Measurements from ENCODE around the gene ELMO3. TPM values are rescaled to one million over a fixed set of nuclear protein-coding genes. Genes with fewer than 3 reads are reported as not detected.
A peak's percentile ranks its signal among the peaks of the same experiment; 100 is the strongest.

Gene ELMO3
- total RNA-seq, 1 donor from 2014 or later, result not detected

DNA sequence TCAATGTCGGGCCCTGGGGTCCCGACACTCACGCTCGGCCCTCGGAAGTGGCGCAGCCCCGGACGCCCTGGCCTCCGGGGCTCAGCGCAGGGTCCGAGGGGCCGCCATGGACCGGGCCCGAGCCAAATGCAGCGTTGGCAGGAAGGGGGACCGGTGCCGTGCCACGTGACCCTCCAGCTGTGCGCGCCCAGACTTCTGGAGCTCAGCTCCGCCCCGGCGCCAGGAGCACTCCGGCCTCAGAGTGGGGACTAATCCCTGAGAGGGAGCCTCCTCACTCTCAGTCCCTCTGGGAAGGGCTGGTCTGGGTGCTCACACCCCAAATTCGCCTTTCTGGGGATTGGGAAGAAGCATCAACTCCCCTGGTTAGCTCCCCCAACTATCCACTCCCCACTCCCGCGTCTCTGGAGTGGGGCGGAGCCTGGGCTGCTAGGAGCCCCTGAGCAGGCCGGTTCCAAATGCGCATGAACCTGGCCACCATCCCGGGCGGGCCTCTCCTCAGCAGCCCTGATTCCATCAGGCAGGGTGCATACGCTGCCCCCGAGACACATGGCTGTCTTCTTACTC is 48.0 kb upstream of the ELMO3 start, which contains the start of gene B3GNT9:
Gene B3GNT9 (minus strand): TSS at position 166 of the 564 bp plus-strand sequence. CDS start 513 bp downstream, outside the sequence.
- Mint-ChIP-seq H3K27me3 (ENCODE audit: insufficient read depth, low read depth) (peaks cover 49% of the 10 kb centered on the region), H3K27ac (no peak within 1 kb of the TSS), H3K4me3 (peak within 1 kb of the TSS; percentile 81), H3K9me3 (peaks cover 2% of the 10 kb centered on the region), H3K4me1 (peaks cover 8% of the 10 kb centered on the region), H3K36me3 (peaks cover 7% of the 10 kb centered on the region)
- DNase-seq (ENCODE audit: low spot score), result peak; percentile 86
- H4K20me1 ChIP-seq (ENCODE audit: low read depth), result peaks cover 16% of the 10 kb centered on the region
- no peaks in the 10 kb centered on the region for H3K9me3 ChIP-seq (ENCODE audit: low read depth)
- peaks cover 33% of the 10 kb centered on the region for H3F3A ChIP-seq (ENCODE audit: low read depth)
- H2AFZ ChIP-seq (replicated peaks), result peak within 1 kb of the TSS; percentile 86
- TF ChIP-seq, protein P1, sequence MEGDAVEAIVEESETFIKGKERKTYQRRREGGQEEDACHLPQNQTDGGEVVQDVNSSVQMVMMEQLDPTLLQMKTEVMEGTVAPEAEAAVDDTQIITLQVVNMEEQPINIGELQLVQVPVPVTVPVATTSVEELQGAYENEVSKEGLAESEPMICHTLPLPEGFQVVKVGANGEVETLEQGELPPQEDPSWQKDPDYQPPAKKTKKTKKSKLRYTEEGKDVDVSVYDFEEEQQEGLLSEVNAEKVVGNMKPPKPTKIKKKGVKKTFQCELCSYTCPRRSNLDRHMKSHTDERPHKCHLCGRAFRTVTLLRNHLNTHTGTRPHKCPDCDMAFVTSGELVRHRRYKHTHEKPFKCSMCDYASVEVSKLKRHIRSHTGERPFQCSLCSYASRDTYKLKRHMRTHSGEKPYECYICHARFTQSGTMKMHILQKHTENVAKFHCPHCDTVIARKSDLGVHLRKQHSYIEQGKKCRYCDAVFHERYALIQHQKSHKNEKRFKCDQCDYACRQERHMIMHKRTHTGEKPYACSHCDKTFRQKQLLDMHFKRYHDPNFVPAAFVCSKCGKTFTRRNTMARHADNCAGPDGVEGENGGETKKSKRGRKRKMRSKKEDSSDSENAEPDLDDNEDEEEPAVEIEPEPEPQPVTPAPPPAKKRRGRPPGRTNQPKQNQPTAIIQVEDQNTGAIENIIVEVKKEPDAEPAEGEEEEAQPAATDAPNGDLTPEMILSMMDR (IDR thresholded peaks at IDR 0.05), result no peak
- TF ChIP-seq EZH2 (IDR thresholded peaks at IDR 0.05) (peak; percentile 49), EZH2phosphoT487 (IDR thresholded peaks at IDR 0.05) (peak; percentile 13)
- H3K4me2 ChIP-seq, result peak within 1 kb of the TSS; percentile 75
- H3K9ac ChIP-seq, result no peak within 1 kb of the TSS
- peaks cover 68% of the 10 kb centered on the region for H3K27me3 ChIP-seq
- H3K4me3 ChIP-seq, result peak within 1 kb of the TSS; percentile 52
- no peaks in the 10 kb centered on the region for H3K79me2 ChIP-seq (ENCODE audit: low read depth)
- H3K36me3 ChIP-seq, result no peaks in the 10 kb centered on the region
- H3K27ac ChIP-seq, result no peak within 1 kb of the TSS
- peaks cover 6% of the 10 kb centered on the region for H3K4me1 ChIP-seq

DNA sequence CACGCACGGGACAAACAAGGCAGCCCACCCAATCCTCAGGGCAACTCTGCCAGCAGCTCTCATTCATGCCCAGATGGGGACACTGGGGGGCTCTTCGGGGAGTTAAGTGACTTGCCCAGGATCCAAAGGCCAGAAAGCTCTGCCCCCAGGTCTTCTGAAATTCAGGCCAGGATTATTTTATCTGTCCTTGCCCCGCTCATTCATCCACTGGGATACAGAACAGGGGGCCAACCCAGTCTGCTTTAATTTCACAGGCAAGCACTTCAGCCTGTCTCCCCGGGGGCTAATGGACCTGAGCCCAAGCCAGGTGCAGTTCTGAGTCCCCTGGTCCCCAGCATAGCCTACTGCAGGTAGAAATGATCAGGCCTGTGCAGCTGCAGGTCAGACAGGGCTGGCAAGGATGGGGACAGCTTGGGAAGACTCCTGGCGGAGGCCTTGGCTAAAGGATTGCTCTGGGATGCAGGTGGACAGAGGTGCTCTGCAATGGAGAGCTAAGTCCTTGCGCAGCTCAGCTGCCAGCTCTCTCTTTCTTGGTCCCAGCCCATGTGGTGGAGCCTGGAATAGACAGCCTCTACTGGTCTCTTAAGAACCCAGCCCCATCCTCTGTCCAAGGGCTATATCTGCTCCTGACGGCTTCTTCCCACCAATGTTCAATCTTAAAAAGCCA is 47.4 kb upstream of the ELMO3 start:
- Mint-ChIP-seq H3K9me3 (peaks cover 2% of the 10 kb centered on the region), H3K4me1 (peaks cover 12% of the 10 kb centered on the region), H3K27me3 (ENCODE audit: insufficient read depth, low read depth) (peaks cover 55% of the 10 kb centered on the region), H3K36me3 (peaks cover 7% of the 10 kb centered on the region), H3K27ac (no peak overlapping the region), H3K4me3 (peak overlapping the region; percentile 81)
- Histone ChIP-seq H2AFZ (replicated peaks) (peak overlapping the region; percentile 86), H3K4me2 (peak overlapping the region; percentile 75), H3K36me3 (no peaks in the 10 kb centered on the region), H3K4me1 (peaks cover 6% of the 10 kb centered on the region), H3K27me3 (peaks cover 75% of the 10 kb centered on the region), H3K4me3 (no peak overlapping the region), H4K20me1 (ENCODE audit: low read depth) (peaks cover 18% of the 10 kb centered on the region), H3K79me2 (ENCODE audit: low read depth) (no peaks in the 10 kb centered on the region), H3K9me3 (ENCODE audit: low read depth) (no peaks in the 10 kb centered on the region), H3K9ac (no peak overlapping the region), H3K27ac (no peak overlapping the region), H3F3A (ENCODE audit: low read depth) (peaks cover 33% of the 10 kb centered on the region)
- TF ChIP-seq EZH2phosphoT487 (IDR thresholded peaks at IDR 0.05), result no peak
- TF ChIP-seq, protein P1 (IDR thresholded peaks at IDR 0.05), result no peak
- DNase-seq (ENCODE audit: low spot score), result peak; percentile 13

DNA sequence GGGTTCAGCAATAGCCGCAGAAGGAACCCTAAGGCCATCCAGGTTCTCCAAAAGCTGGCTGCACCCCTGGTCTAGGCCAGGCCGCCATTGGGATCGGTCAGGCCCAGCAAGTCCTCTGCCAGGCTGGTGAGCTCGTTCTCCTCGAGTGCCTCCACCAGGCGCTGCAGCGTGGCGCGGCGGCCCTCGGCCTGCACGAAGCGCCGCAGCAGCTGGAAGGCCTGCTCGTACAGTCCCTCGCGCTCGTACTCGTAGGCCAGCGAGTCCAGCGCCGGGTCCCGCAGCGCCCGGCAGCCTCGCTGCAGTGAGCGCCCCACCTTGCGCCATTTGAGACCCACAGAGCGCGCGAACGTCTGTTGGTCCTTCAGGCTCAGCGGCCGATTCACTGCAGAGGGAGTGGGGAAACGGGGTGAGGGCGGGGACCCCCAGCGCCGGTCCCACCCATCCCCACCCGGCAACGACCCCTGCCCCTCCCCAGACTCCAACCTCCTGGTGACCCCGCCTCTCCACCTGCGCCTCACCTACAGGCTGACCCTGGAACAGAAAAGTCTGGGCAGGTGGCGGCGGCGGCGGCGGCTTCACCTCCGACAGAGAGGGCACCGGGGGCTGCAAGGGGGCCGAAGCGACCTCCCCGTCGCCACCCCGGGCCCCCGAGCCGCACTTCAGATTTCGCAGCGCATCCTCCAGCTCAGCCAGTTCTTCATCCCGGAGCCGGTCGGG is 44.2 kb upstream of the ELMO3 start:
- Histone ChIP-seq H3K4me1 (peaks cover 6% of the 10 kb centered on the region), H3K79me2 (ENCODE audit: low read depth) (no peaks in the 10 kb centered on the region), H3K27ac (no peak overlapping the region), H3F3A (ENCODE audit: low read depth) (peaks cover 22% of the 10 kb centered on the region), H3K4me3 (peak overlapping the region; percentile 48), H3K27me3 (peaks cover 100% of the 10 kb centered on the region), H3K9ac (no peak overlapping the region), H3K4me2 (peak overlapping the region; percentile 83), H3K9me3 (ENCODE audit: low read depth) (no peaks in the 10 kb centered on the region), H2AFZ (replicated peaks) (peak overlapping the region; percentile 55), H3K36me3 (no peaks in the 10 kb centered on the region), H4K20me1 (ENCODE audit: low read depth) (peaks cover 33% of the 10 kb centered on the region)
- Mint-ChIP-seq H3K27ac (no peak overlapping the region), H3K4me1 (peaks cover 16% of the 10 kb centered on the region), H3K4me3 (peak overlapping the region; percentile 78), H3K9me3 (no peaks in the 10 kb centered on the region), H3K36me3 (no peaks in the 10 kb centered on the region), H3K27me3 (ENCODE audit: insufficient read depth, low read depth) (peaks cover 72% of the 10 kb centered on the region)
- TF ChIP-seq, protein P1 (IDR thresholded peaks at IDR 0.05), result no peak
- no peak for TF ChIP-seq EZH2phosphoT487 (IDR thresholded peaks at IDR 0.05)
- TF ChIP-seq EZH2 (IDR thresholded peaks at IDR 0.05), result no peak
- peak; percentile 66 for DNase-seq (ENCODE audit: low spot score)

All from neural progenitor cell (in vitro differentiated cells).